KOPT-K1 (cell line): ENCODE results near the gene DPP6.

ENCODE experiments used
- H3K27ac ChIP-seq: fragments of 200-600 bp; sonication (generic); 2 replicates; pipeline ENCODE4 v1.5.1; 2016; ENCODE audit warnings: antibody characterized with exemption, mild to moderate bottlenecking, low read depth, low read length; ENCODE audit not compliant: poor library complexity, severe bottlenecking
- H3K36me3 ChIP-seq: fragments of 200-600 bp; sonication (generic); 2 replicates; pipeline ENCODE4 v1.5.1; 2017; ENCODE audit warnings: antibody characterized with exemption, mild to moderate bottlenecking, low read length, moderate library complexity; ENCODE audit not compliant: insufficient read depth
- H3K9me3 ChIP-seq: fragments of 200-600 bp; sonication (generic); 2 replicates; pipeline ENCODE4 v1.5.1; 2017; ENCODE audit warnings: antibody characterized with exemption, low read length, mild to moderate bottlenecking; ENCODE audit not compliant: insufficient read depth, poor library complexity, severe bottlenecking

The DPP6 gene

GRCh38 chr7:154852205-154852604 is 800.0 kb downstream of the DPP6 start:
- Histone ChIP-seq H3K9me3 (peaks cover 12% of the 10 kb centered on the region), H3K36me3 (no peaks in the 10 kb centered on the region), H3K27ac (no peak overlapping the region)

- Histone ChIP-seq H3K9me3 (peaks cover 12% of the 10 kb centered on the region), H3K36me3 (no peaks in the 10 kb centered on the region), H3K27ac (no peak overlapping the region)
Observed at GRCh38 chr7:154853063-154853726, 801.0 kb downstream of the DPP6 start.

GRCh38 chr7:154853727-154854095 is 801.5 kb downstream of the DPP6 start:
- no peaks in the 10 kb centered on the region for H3K36me3 ChIP-seq
- no peak overlapping the region for H3K27ac ChIP-seq
- H3K9me3 ChIP-seq = peaks cover 10% of the 10 kb centered on the region

GRCh38 chr7:154854836-154855235 is 802.6 kb downstream of the DPP6 start:
- peaks cover 2% of the 10 kb centered on the region for H3K9me3 ChIP-seq
- no peaks in the 10 kb centered on the region for H3K36me3 ChIP-seq
- no peak overlapping the region for H3K27ac ChIP-seq

- no peaks in the 10 kb centered on the region for H3K9me3 ChIP-seq
Observed at GRCh38 chr7:154855366-154855765, 803.2 kb downstream of the DPP6 start.

GRCh38 chr7:154856733-154857132 is 804.5 kb downstream of the DPP6 start:
- no peaks in the 10 kb centered on the region for H3K36me3 ChIP-seq
- no peak overlapping the region for H3K27ac ChIP-seq
- no peaks in the 10 kb centered on the region for H3K9me3 ChIP-seq

More at GRCh38 chr7:154855366-154855765, 803.2 kb downstream of the DPP6 start:
- Histone ChIP-seq H3K36me3 (no peaks in the 10 kb centered on the region), H3K27ac (no peak overlapping the region)

- Histone ChIP-seq H3K9me3 (no peaks in the 10 kb centered on the region), H3K27ac (no peak overlapping the region), H3K36me3 (no peaks in the 10 kb centered on the region)
Observed at GRCh38 chr7:154857240-154857639, 805.0 kb downstream of the DPP6 start.

GRCh38 chr7:154857728-154858681 is 805.8 kb downstream of the DPP6 start:
- no peaks in the 10 kb centered on the region for H3K36me3 ChIP-seq
- no peak overlapping the region for H3K27ac ChIP-seq
- no peaks in the 10 kb centered on the region for H3K9me3 ChIP-seq

GRCh38 chr7:154858836-154859537 is 806.8 kb downstream of the DPP6 start:
- Histone ChIP-seq H3K27ac (no peak overlapping the region), H3K36me3 (no peaks in the 10 kb centered on the region), H3K9me3 (no peaks in the 10 kb centered on the region)

- H3K36me3 ChIP-seq = no peaks in the 10 kb centered on the region
- no peak overlapping the region for H3K27ac ChIP-seq
- H3K9me3 ChIP-seq = no peaks in the 10 kb centered on the region
Observed at GRCh38 chr7:154859747-154860620, 807.8 kb downstream of the DPP6 start.

GRCh38 chr7:154860621-154861375 is 808.6 kb downstream of the DPP6 start:
- H3K36me3 ChIP-seq = no peaks in the 10 kb centered on the region
- H3K9me3 ChIP-seq = no peaks in the 10 kb centered on the region
- no peak overlapping the region for H3K27ac ChIP-seq

- Histone ChIP-seq H3K9me3 (no peaks in the 10 kb centered on the region), H3K36me3 (no peaks in the 10 kb centered on the region), H3K27ac (no peak overlapping the region)
Observed at GRCh38 chr7:154861589-154861988, 809.4 kb downstream of the DPP6 start.

- H3K9me3 ChIP-seq = no peaks in the 10 kb centered on the region
- H3K36me3 ChIP-seq = no peaks in the 10 kb centered on the region
- H3K27ac ChIP-seq = no peak overlapping the region
Observed at GRCh38 chr7:154862153-154862791, 810.1 kb downstream of the DPP6 start.
